Measurements from ENCODE around the gene MAPK6.
"Not testable (repeated sequence)": the region's sequence is repeated elsewhere in the genome, so short reads cannot be mapped to it uniquely, and the experiment has no call there.

Gene MAPK6

DNA sequence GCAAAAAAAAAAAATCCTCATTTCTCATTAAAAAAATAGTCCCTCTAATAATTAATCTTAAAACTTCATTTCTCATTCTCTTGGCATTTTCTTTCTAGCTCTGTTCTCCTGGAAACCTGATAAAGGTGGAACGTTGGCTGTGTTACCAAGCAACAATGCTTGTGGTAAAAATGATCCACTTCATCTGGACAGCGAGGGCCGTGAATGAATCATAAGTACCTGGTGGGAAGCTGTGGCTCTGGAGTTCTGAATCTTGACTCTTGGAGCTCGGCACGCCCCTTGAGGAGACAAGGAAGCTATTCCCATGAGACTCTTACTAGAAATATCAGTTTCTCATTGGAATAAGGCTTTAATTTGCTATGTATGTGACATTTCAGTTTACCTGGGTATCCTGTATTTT is 61.0 kb downstream of the MAPK6 start:
- in situ Hi-C loops (cut with MboI; ENCODE audit: low sequenced_read_pairs), result no loop called here

DNA sequence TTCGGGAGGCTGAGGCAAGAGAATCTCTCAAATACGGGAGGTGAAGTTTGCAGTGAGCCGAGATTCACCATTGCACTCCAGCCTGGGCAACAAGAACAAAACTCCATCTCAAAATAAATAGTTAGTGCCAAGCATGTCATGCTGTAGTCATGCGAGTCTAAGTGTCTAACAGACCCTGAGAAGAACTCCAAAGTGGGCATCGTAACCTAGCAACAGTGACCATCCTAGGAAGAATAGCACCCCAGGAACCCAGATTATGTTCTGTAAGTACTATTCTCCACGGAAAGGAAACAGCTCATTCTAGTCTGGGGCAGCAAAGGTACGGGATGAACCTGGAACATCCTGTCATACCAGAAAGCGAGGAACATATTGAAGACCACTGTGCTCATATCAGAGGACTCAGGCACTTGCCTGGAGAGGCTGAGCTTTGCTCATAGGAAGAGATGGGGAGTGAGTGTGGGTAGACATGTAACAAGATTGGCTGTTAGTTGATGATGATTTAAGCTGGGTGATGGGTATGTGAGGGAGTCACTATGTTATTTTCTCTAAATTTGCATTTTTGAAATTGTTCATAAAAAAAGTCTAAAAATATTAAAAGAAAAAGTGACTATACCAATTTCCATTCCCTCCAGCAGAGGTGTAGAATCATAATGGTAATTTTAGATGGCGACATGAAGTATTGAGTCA is 61.8 kb downstream of the MAPK6 start:
- in situ Hi-C loops (cut with MboI; ENCODE audit: low sequenced_read_pairs), result no loop called here

DNA sequence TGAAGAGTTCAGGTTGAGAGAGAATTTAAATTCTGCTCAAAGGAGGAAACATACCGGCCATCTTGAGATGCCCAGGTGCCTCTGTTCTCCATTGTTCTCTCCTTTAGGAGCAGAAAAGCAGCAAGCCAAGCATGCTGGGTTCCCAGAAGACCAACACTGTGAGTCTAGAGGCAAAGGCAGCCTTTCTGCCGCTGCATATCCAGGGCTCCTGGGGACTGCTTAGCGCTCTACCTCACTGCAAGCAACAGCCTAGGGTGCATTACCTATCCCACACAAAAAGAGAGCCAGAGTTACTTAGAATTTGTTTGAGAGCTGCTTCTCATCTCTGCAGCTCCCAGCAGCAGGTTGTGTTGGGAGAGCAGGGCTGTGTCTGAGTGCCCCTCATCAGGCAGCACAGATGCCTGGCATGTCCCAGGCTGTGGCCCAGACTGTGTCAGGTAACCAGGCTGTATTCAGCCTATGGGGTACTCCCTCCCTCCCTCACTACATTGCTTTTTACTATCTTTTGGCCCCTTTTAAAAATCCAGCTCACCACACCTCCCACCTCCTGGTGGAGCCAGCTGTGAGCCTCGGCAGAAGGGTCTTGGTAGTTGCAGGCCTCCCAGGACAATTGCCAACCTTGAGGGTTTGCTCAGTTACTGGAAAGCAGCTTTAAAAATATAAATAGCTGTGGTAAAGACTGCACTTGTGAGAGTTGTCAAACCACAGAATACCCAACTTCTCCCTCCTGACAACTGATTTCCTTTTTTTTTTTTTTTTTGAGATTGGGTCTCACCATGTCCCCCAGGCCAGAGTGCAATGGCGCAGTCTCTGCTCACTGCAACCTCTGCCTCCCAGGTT is 63.4 kb downstream of the MAPK6 start:
- in situ Hi-C loops (cut with MboI; ENCODE audit: low sequenced_read_pairs), result no loop called here

DNA sequence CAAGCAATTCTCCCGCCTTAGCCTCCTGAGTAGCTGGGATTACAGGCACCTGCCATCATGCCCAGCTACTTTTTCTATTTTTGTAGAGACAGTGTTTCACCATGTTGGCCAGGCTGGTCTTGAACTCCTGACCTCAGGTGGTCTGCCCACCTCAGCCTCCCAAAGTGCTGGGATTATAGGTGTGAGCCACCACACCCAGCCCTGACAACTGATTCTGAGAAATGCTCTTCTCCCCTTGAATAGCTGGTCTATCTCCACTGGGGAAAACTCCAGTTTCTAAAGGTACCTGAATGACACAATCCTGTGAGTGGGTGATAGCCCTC is 64.0 kb downstream of the MAPK6 start:
- in situ Hi-C loops (cut with MboI; ENCODE audit: low sequenced_read_pairs), result not testable (repeated sequence)

DNA sequence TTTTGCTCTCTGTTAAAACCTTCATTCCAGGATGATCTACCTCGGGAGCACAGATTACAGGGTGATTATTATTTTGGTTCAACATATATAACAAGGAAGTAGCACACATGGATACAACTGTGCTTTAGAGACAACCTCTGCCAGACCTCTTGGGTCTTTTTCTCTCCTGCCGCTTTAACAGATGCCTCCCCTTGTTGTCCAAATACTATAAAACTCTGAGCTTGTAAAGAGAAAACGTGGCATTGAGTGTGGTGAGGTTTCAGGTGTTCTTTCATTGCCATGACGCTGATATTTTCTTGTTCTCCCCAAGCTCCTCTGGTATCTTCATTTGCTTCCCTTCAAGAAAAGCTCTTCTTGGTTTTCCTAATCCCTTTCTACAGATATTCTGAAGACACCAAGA is 64.6 kb downstream of the MAPK6 start:
- in situ Hi-C loops (cut with MboI; ENCODE audit: low sequenced_read_pairs), result no loop called here

DNA sequence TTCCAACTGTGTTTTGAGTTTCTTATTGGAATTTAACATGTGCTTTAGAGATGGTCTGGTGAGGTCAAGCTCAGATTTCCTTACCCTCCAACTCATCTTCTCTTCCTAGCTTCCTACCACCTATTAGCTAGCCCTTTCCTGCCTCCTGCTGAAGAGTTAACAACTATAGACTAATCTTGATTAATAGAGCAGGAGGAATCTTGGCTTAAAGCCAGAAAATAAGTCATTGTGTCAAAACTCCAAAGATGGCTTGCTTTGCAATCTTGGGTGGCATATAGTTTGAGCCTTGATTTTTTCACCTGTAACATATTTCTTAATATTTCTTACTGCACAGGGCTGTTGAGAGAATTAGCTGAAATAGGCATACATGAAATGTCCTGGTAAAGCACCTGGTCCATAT is 66.3 kb downstream of the MAPK6 start:
- in situ Hi-C loops (cut with MboI; ENCODE audit: low sequenced_read_pairs), result no loop called here

DNA sequence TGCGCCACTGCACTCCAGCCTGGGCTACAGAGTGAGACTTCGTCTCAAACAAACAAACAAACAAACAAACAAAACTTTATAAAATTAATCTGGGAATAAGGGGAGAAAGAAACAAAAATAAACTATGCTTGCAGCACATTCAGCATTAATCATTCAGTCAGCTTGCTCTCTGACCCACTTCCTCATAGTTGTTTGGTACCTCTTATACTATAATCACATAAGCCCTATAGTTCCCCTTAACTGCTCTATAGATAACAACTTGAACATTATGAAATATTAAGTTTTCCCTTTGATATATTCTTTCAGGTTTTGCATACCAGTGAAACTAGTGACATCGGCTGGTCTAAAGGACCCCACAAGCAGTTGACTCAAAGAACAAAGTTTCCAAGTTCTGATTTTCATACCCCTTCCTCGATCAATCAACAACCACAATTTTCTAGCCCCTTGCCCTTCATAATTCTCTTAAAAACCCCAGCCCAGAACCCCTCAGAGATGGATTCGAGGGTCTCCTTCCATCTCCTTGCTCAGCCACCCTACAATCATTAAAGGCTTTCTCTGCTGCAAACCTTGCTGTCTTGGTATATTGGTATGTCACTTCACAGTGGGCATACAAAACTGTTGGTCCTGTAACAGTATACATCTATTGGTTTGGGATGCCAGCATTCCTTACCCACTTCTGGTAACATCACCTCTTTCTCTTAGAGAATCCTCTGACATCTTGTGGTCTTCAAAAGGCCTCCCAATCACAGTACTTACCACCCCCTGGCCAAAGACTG is 67.2 kb downstream of the MAPK6 start:
- in situ Hi-C loops (cut with MboI; ENCODE audit: low sequenced_read_pairs), result no loop called here

DNA sequence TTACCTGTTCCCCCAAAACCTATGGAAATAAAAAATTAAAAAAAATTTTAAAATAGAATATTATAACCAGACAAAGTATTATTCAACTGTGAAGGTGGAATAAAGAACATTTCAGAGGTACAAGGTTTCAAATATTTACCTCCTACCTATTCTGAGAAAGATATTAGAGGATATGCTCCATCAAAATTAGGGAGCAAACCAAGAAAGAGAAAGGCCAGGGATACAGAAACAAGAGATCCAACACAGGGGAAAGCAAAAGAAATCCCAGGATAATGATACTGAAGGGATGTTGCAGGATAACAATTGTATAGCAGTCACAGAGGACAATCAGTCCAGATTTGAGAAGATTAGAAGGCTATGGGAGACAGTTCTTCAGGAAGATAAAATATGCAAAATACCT is 71.2 kb downstream of the MAPK6 start:
- in situ Hi-C loops (cut with MboI; ENCODE audit: low sequenced_read_pairs), result no loop called here

DNA sequence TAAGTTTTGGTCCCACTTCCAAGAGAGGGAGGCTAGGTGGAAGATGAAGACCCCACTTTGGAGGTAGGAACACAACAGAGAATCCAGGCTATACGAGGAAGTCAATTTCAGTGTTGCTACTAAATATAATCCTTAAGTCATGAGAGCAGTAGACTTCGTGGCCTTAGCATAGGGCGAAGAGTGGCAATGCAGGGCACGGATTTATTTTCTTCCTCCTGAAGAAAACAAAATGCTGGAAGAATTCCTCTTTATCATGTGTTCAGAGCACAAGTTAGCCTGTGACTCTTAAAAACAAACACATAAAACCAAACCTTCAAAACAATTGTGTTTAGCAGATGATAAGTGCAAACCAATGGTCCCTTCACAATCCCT is 74.1 kb downstream of the MAPK6 start:
- in situ Hi-C loops (cut with MboI; ENCODE audit: low sequenced_read_pairs), result no loop called here

DNA sequence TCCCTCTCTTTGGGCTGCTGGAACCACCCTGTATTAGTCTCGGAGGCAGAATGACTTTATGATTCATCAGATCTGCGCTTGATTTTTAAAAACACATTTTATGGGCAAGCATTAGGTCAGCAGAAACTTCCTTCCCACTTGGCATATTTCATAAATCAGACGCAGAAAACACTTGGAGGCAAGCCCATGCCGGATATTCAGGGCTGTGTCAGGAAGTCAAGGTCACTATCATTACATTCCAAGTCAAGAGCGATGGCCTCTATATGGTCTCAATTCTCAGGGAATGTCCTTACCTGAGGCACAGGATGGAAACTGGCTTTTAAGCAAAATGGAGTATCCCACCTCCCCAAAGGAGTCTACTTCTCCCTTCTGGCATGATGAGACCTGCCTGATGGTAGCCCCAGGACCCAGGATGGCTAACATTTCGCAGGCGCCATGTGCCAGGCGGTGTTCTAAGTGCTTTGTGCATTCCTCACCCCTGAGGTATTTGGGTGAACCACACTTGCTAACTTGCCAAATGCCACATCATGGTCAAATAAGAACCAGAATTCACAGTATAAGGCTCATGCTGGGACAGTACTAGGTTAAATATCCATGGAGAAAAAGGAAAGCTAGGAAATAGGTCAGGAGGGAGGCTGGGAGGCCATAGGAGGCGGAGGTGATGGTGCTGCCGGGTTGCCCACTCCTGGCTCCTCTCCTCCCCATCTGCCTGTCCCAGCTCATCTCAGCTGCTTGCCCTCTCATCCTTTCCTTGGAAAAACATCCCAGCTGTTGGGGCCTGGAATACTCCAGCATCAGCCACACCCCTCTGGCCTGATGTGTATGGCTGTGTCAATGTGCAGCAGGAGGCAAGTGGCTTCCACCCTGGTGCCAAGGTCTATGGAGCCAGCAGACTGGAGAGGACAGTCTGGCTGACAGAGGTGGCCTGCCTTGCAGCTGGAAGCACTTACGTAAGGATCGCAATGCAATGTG is 74.8 kb downstream of the MAPK6 start:
- in situ Hi-C loops (cut with MboI; ENCODE audit: low sequenced_read_pairs), result no loop called here

DNA sequence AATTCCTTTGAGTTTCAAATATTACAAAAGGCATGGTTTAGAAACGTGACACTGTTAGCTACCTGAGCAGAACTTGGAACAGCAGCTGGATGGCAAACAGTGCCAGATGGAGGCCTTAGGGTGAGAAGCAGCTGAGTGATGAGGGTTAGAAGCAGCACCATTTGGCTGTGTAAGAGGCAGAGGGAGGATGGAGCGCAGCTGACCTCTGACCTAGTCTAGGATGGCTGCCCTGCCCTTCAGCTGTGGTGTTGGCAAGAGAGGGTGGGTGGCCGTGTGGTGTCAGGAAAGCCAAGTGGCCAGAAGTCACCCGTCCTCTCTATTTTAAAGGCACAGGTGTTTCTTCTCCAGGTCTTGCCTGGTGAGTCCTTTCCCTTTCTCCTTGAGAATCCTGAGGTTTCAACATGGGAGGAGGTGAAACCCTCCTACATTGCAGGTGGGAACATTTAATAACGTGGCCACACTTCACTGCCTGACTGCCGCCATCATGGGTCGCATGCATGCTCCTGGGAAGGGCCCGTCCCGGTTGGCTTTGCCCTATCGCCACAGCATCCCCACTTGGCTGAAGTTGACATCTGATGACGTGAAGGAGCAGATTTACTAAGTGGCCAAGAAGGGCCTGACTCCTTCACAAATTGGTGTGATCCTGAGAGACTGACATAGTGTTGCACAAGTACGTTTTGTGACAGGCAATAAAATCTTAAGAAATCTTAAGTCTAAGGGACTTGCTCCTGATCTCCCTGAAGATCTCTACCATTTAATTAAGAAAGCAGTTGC is 76.0 kb downstream of the MAPK6 start:
- in situ Hi-C loops (cut with MboI; ENCODE audit: low sequenced_read_pairs), result no loop called here

DNA sequence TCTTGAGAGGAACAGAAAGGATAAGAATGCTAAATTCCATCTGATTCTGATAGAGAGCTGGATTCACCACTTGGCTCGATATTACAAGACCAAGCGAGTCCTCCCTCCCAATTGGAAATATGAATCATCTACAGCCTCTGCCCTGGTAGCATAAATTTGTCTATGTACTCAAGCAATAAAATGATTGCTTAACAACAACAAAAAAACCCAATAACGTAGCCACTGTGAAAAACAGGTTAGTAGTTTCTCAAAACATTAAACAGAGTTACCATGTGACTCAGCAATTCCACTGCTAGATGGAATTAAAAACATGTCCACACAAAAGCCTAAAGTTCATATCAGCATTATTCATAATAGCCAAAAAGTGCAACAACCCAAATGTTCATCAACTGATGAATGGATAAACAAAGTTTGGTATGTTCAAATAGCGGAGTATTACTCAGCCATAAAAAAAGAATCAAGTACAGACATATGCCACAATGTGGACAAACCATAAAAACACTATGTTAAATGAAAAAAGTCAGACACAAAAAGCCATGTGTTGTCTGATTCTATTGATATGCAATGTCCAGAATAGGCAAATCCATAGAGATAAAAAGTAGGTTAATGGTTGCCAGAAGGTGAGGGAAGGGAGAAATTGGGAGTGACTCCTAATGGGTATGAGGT is 76.7 kb downstream of the MAPK6 start:
- in situ Hi-C loops (cut with MboI; ENCODE audit: low sequenced_read_pairs), result no loop called here

DNA sequence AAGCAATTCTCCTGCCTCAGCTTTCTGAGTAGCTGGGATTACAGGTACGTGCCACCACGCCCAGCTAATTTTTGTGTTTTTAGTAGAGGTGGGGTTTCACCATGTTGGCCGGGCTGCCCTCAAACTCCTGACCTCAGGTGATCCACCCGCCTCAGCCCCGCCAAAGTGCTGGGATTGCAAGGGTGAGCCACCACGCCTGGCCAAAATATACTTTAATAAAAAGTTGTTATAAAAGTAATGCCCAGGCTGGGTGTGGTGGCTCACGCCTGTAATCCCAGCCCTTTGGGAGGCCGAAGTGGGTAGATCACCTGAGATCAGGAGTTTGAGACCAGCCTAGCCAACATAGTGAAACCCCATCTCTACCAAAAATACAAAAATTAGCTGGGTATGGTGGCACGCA is 77.5 kb downstream of the MAPK6 start:
- in situ Hi-C loops (cut with MboI; ENCODE audit: low sequenced_read_pairs), result not testable (repeated sequence)

DNA sequence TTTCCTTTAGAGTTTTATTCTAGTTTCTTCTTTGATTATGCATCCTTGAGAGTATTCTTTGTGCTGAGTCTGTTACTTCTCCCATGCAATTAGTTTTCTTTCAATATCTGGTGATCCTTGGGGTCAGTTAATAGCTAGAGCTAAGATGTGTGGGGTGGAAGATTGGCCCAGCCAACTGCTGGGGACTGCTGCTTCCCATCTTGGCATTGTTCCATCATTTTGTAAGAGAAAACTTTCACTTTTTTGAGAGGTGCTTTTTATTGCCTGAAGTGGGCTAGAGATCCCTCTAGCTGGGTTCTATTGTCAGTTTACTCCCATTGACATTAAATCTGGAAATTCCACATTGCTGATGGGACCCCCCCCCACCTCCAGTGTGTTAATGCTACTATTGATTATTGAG is 78.2 kb downstream of the MAPK6 start:
- in situ Hi-C loops (cut with MboI; ENCODE audit: low sequenced_read_pairs), result no loop called here

DNA sequence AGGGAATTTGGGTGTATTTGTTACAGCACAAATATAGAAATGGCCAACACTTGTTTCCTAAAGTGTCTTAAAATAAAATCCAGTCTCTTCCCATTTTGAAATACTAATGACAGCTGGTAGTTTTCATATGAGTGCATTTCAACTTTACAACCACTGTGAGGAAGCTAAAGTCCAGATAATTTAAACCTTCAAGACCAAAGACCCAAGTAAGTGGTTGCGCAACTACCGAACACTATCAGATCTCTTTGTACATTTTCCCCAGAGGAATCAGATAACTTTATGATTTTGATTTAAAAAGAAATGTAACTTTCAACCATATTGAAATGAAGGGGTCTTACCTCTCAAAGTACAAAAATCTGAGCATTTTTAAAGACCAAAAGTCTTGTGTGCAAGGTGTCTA is 79.3 kb downstream of the MAPK6 start:
- in situ Hi-C loops (cut with MboI; ENCODE audit: low sequenced_read_pairs), result no loop called here

DNA sequence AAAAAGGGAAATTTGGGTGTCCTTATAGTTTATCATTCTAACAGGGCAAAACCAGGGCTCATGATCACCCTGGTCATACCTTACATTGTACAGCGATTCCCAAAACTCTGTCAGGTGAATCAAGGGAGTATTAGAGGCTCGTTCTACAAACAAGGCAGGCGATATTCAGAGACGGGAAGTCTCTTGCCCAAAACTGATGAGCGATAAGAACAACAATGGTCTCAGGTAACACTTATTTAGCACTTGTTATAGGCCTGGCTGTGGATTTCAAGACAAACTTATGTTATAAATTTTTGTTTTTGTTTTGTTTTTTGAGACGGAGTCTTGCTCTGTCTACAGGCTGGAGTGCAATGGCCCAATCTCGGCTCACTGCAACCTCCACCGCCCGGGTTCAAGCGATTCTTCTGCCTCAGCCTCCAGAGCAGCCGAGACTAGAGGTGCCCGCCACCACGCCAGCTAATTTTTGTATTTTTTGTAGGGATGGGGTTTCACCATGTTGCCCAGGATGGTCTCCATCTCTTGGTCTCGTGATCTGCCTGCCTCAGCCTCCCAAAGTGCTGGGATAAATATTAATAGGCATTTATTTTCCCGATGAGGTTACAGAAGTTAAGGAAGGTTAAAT is 80.7 kb downstream of the MAPK6 start:
- in situ Hi-C loops (cut with MboI; ENCODE audit: low sequenced_read_pairs), result no loop called here

DNA sequence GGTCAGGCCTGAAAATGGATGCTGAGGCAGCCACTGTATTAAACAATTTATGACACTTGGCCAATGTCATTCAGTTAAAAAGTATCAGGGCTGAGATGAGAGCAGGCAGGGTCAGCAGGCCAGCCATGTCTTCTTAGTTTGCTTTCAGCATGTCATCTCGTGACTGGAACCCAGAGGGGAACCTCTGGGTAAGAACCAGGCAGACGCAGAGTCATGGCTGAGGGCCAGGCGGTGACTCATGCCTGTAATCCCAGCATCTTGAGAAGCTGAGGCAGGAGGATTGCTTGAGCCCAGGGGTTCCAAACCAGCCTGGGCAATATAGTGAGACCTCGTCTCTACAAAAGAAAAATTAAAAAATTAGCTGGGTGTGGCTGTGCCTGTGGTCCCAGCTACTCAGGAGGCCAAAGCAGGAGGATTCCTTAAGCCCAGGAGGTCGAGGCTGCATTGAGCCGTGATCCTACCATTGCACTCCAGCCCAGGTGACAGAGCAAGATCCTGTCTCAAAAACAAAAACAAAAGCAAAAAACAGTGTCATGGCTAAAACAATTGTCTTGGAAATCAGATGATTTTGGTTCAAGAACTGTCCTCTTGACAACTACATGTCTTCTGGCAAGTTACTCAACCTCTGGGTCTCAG is 81.9 kb downstream of the MAPK6 start:
- in situ Hi-C loops (cut with MboI; ENCODE audit: low sequenced_read_pairs), result no loop called here

DNA sequence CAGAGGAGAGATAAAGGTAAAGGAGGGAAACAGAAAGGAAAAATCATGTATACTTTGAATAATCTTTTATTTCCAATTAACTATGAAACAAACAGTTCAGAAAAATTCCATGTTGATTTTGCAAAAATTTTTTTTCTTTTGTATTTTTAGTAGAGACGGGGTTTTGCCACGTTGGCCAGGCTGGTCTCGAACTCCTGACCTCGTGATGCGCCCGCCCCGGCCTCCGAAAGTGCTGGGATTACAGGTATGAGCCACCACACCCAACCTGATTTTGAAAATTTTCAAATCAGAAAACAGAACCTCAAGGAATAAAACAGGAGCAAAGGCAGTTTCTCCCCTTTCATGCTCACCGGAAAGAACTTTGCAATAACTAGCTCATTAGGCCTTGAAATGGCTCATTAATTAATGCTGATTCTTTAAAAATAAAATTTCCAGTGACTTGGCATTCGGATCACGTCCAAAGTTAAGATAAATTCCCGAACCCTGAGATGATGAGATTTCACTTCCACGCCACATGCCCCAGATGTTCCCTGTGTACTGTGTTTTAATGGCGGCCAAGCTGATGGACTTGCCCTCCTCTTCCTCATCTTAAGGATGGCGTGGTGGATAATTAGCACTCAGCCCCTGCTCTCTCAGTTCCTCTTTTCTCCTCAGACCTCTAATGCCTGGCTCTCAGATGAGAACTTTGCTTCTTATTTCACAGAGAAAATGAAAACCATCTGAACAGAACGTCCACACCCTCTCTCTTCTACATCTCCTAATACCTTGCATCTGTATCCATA is 82.7 kb downstream of the MAPK6 start:
- in situ Hi-C loops (cut with MboI; ENCODE audit: low sequenced_read_pairs), result no loop called here
